ENCODE measurements around the gene OR2T4. TPM values are rescaled to one million over a fixed set of nuclear protein-coding genes. Genes with fewer than 3 reads are reported as not detected.

Gene OR2T4
- total RNA-seq, 1 experiment from 2014 or later, result not detected

GRCh38 chr1:248373761-248374160 lies 12.3 kb downstream of the OR2T4 start (continued):
- TF ChIP-seq, protein P1, sequence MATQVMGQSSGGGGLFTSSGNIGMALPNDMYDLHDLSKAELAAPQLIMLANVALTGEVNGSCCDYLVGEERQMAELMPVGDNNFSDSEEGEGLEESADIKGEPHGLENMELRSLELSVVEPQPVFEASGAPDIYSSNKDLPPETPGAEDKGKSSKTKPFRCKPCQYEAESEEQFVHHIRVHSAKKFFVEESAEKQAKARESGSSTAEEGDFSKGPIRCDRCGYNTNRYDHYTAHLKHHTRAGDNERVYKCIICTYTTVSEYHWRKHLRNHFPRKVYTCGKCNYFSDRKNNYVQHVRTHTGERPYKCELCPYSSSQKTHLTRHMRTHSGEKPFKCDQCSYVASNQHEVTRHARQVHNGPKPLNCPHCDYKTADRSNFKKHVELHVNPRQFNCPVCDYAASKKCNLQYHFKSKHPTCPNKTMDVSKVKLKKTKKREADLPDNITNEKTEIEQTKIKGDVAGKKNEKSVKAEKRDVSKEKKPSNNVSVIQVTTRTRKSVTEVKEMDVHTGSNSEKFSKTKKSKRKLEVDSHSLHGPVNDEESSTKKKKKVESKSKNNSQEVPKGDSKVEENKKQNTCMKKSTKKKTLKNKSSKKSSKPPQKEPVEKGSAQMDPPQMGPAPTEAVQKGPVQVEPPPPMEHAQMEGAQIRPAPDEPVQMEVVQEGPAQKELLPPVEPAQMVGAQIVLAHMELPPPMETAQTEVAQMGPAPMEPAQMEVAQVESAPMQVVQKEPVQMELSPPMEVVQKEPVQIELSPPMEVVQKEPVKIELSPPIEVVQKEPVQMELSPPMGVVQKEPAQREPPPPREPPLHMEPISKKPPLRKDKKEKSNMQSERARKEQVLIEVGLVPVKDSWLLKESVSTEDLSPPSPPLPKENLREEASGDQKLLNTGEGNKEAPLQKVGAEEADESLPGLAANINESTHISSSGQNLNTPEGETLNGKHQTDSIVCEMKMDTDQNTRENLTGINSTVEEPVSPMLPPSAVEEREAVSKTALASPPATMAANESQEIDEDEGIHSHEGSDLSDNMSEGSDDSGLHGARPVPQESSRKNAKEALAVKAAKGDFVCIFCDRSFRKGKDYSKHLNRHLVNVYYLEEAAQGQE (IDR thresholded peaks at IDR 0.05; ENCODE audit: low read depth), result no peak
- no peak for TF ChIP-seq FOSL1 (IDR thresholded peaks at IDR 0.05; ENCODE audit: low read depth)

GRCh38 chr1:248375446-248375845 lies 14.0 kb downstream of the OR2T4 start, which contains the start of gene OR2T6:
OR2T6 (plus strand) TSS chr1:248375746; CDS start chr1:248387609, 11,863 bp downstream.
- Histone ChIP-seq H3K27ac (ENCODE audit: low read depth, low read length) (no peak within 1 kb of the TSS), H3K79me2 (ENCODE audit: insufficient read depth, low read length) (no peaks in the 10 kb centered on the region), H3K9ac (ENCODE audit: low read length) (no peak within 1 kb of the TSS), H3K27me3 (ENCODE audit: insufficient read depth, low read length) (no peaks in the 10 kb centered on the region), H3K36me3 (ENCODE audit: control insufficient read depth in 1 of 2, insufficient read depth in 2 of 2, low read length in 2 of 2) (no peaks in the 10 kb centered on the region), H3K9me3 (ENCODE audit: control insufficient read depth in 1 of 2, insufficient read depth in 1 of 2, low read depth in 1 of 2, low read length in 2 of 2) (peaks cover 5 to 21% of the 10 kb centered on the region in 2 experiments; a peak in 2 of 4 replicates), H2AFZ (ENCODE audit: low read depth, low read length, poor library complexity, severe bottlenecking) (no peak within 1 kb of the TSS), H3K4me2 (ENCODE audit: low read length) (no peak within 1 kb of the TSS), H3K4me3 (replicated peaks in 1 of 2; ENCODE audit: low read depth in 1 of 2, low read length in 2 of 2) (no peak within 1 kb of the TSS), H3K4me1 (ENCODE audit: control insufficient read depth in 1 of 2, insufficient read depth in 2 of 2, low read length in 2 of 2) (no peaks in the 10 kb centered on the region), H4K20me1 (ENCODE audit: insufficient read depth) (no peaks in the 10 kb centered on the region), H3K9me2 (ENCODE audit: insufficient read depth) (no peaks in the 10 kb centered on the region)
- ChIA-PET POLR2A (no interaction called here), CTCF (no interaction called here), RAD21 (ENCODE audit: low non-redundant PET in 1 of 2, low total read pairs in 2 of 2, uncharacterized antibody in 2 of 2, unreplicated experiment in 2 of 2) (no interaction called here)
- intact Hi-C loops (cut with micrococcal nuclease), result no loop called here
- ATAC-seq, result no peak
- DNase-seq (ENCODE audit: low read depth, low spot score), result no peak
- TF ChIP-seq YY1 (IDR thresholded peaks at IDR 0.05; ENCODE audit: extremely low read depth, insufficient replicate concordance, low read depth, low read length), result no peak
- TF ChIP-seq FOSL1 (IDR thresholded peaks at IDR 0.05; ENCODE audit: low read depth), result no peak
- TF ChIP-seq, protein P2, sequence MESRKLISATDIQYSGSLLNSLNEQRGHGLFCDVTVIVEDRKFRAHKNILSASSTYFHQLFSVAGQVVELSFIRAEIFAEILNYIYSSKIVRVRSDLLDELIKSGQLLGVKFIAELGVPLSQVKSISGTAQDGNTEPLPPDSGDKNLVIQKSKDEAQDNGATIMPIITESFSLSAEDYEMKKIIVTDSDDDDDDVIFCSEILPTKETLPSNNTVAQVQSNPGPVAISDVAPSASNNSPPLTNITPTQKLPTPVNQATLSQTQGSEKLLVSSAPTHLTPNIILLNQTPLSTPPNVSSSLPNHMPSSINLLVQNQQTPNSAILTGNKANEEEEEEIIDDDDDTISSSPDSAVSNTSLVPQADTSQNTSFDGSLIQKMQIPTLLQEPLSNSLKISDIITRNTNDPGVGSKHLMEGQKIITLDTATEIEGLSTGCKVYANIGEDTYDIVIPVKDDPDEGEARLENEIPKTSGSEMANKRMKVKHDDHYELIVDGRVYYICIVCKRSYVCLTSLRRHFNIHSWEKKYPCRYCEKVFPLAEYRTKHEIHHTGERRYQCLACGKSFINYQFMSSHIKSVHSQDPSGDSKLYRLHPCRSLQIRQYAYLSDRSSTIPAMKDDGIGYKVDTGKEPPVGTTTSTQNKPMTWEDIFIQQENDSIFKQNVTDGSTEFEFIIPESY (IDR thresholded peaks at IDR 0.05; ENCODE audit: extremely low read depth, insufficient replicate concordance, low read length), result no peak
- TF ChIP-seq ATF3 (IDR thresholded peaks at IDR 0.05), result no peak
- no peak for TF ChIP-seq EZH2phosphoT487 (IDR thresholded peaks at IDR 0.05; ENCODE audit: borderline replicate concordance)
- no TSS peak for BruUV-seq (replicated peaks)

All from HCT116 (cell line).